NB4 (cell line): ENCODE data around the gene SEL1L2.

ENCODE experiments used
- DNase-seq: peaks from one replicate; pipeline ENCODE4 v3.0.0; 2010; ENCODE audit warnings: low read depth
- H3K4me3 ChIP-seq: one replicate; pipeline ENCODE4 v1.5.1; 2011; ENCODE audit warnings: mild to moderate bottlenecking, low read depth, low read length, moderate library complexity
- MYC ChIP-seq: IDR thresholded peaks from 2 replicates; pipeline ENCODE4 v1.6.1; 2011; ENCODE audit warnings: low read depth, low read length
- POLR2A ChIP-seq: IDR thresholded peaks from 2 replicates; pipeline ENCODE4 v1.6.1; 2011; ENCODE audit warnings: mild to moderate bottlenecking; ENCODE audit not compliant: insufficient read length; ENCODE audit errors: extremely low read depth
- TF ChIP-seq, protein P1 (sequence below): IDR thresholded peaks from one replicate; pipeline ENCODE4 v1.5.1; 2012; ENCODE audit warnings: low read depth, low read length
- TF ChIP-seq, protein P2 (sequence below): IDR thresholded peaks from 2 replicates; pipeline ENCODE4 v1.6.1; 2011; ENCODE audit warnings: low read depth, low read length

Gene SEL1L2

DNA sequence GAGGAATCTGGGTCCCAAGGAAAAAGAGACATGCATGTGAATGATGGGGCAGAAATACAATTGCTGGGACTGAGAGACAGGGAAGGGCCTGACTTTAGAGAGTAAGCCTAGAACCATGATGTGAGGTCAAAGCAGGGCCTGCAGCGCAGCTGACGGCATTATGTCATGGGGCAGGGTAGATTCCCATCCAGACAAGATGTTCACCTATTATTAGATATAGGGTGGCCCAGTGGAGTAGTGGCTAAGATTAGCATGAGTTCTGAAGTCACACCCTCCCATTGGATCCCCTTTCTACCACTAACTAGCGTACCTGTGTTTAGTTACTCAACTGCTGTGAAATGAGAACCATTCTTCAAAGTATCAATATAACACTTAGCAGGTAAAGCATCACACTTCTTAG is 166.0 kb downstream of the SEL1L2 start:
- no peak for TF ChIP-seq POLR2A
- TF ChIP-seq, protein P1, sequence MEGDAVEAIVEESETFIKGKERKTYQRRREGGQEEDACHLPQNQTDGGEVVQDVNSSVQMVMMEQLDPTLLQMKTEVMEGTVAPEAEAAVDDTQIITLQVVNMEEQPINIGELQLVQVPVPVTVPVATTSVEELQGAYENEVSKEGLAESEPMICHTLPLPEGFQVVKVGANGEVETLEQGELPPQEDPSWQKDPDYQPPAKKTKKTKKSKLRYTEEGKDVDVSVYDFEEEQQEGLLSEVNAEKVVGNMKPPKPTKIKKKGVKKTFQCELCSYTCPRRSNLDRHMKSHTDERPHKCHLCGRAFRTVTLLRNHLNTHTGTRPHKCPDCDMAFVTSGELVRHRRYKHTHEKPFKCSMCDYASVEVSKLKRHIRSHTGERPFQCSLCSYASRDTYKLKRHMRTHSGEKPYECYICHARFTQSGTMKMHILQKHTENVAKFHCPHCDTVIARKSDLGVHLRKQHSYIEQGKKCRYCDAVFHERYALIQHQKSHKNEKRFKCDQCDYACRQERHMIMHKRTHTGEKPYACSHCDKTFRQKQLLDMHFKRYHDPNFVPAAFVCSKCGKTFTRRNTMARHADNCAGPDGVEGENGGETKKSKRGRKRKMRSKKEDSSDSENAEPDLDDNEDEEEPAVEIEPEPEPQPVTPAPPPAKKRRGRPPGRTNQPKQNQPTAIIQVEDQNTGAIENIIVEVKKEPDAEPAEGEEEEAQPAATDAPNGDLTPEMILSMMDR: no peak
- TF ChIP-seq, protein P2, sequence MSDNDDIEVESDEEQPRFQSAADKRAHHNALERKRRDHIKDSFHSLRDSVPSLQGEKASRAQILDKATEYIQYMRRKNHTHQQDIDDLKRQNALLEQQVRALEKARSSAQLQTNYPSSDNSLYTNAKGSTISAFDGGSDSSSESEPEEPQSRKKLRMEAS: no peak
- no peak for TF ChIP-seq MYC
- no peak for DNase-seq
- H3K4me3 ChIP-seq: no peak overlapping the region

DNA sequence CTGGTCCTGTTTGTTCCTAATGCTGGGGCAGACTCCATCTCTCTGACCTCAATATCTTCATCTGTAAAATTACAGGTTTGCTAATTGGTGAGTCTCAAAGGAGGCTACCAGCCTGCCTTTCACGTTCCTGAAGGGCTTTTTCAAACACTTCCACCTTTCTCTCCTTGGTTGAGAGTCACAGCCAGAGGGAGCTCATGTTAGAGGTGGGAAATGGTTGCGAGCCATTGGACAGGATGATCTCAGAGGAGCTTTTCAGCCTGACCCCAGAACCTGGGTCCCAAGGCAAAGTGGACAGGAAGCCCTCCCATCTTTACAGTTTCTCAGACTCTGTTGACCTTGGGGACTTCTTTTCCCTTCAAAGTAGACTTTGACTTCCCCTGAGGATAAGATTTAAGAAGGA is 168.0 kb downstream of the SEL1L2 start:
- no peak for DNase-seq
- TF ChIP-seq POLR2A (no peak), MYC (no peak)
- H3K4me3 ChIP-seq: no peak overlapping the region

DNA sequence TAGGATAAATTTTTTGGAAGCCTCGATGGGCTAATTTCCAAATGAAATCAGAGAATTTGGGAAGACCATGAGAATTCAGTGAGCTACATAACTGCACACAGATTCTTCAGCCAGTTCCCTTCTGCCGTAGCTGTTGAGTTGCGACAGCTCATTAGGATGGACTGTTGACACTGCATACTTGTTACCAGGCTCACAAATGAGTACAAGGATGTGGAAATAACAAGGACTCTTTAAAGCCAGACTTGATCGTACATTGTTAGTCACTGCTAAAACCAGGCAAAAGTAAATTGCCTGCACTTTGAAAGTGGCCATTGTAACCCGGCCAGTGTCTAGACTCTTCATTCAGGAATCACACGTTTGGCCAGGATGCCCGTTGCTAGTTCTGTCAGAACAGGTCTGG is 168.5 kb downstream of the SEL1L2 start:
- peak; percentile 17 for DNase-seq
- no peak for TF ChIP-seq MYC
- TF ChIP-seq, protein P1: no peak
- TF ChIP-seq, protein P2: no peak
- TF ChIP-seq POLR2A: no peak
- no peak overlapping the region for H3K4me3 ChIP-seq

DNA sequence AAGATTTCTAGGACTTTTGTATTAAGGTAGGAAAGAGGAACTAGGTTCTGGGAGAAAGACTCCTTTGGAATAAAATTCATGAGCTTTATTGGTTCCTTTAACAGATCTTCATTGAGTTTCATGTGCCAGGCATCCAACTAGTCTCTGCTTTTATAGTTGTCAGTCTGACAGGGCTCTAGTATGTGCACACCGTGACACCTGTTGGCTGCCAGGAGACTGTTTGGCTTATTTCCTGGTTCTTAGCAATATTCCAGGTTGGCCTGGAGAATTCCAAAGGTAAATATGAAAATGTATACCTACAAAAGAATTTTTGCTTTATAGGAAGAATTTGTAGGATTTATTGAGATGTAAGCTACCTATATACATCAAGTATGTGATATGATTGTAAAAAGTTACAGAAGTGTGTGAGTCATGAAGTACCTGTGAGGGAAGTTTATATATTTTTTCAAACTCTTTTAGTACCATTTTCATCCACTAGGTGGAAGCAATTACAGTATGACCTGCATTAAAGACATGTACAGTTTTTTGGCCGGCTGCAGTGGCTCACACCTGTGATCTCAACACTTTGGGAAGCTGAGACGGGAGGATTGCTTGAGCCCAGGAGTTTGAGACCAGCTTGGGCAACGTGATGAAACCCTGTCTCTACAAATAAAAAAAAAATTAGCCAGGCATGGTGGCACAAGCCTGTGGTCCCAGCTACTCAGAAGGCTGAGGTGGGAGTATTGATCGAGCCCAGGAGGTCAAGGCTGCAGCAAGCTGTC is 170.3 kb downstream of the SEL1L2 start:
- DNase-seq: peak; percentile 63
- TF ChIP-seq, protein P1: peak; percentile 15
- TF ChIP-seq POLR2A (no peak), MYC (no peak)
- TF ChIP-seq, protein P2: no peak
- no peak overlapping the region for H3K4me3 ChIP-seq

DNA sequence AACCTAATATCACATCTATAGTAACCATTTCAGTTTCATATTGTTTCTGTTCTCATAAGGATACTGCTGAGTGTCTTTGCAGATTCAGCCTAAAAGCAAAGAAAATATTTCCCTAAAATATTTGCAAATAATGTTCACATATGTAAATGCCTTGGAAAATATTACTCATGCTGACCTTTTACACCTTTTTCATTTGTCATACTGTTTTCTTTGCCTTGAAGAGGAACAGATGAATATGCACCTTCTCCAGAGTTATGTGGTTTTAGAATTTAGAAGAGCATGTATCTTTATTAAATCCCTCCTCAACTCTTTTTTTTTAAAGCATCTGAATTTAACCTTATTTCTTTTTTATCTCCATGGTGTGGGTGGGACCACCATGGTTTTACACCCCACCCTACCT is 173.1 kb downstream of the SEL1L2 start:
- TF ChIP-seq POLR2A (no peak), MYC (no peak)
- TF ChIP-seq, protein P2: no peak
- TF ChIP-seq, protein P1: no peak
- no peak for DNase-seq
- H3K4me3 ChIP-seq: no peak overlapping the region

DNA sequence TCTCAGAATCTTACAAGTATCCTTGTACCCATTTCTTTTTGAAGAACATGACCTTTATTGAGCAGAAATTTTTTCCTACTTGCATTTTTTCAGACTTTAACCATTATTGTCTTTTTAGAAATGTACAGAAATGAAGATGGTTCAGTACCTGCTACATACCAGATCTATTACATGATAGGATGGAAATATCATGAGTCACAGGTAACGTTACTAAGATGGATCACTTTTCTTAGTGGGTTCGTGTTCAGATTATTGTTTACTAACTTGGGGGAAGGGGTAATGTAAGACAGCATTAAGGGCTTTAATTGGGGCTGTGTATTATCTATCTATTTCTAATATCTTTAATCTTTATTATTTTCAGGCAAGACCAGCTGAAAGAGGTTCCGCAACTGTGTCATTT is 173.7 kb downstream of the SEL1L2 start:
- TF ChIP-seq, protein P1: no peak
- TF ChIP-seq, protein P2: no peak
- no peak for TF ChIP-seq MYC
- no peak for TF ChIP-seq POLR2A
- DNase-seq: no peak
- H3K4me3 ChIP-seq: no peak overlapping the region
